Measurements from ENCODE around the gene GLDN. TPM values are rescaled to one million over a fixed set of nuclear protein-coding genes. Genes with fewer than 3 reads are reported as not detected.
A peak's percentile ranks its signal among the peaks of the same experiment; 100 is the strongest.

GLDN gene
- total and polyA plus RNA-seq, 2 experiments from 2014 or later: 0.32 to 1.2 TPM

DNA sequence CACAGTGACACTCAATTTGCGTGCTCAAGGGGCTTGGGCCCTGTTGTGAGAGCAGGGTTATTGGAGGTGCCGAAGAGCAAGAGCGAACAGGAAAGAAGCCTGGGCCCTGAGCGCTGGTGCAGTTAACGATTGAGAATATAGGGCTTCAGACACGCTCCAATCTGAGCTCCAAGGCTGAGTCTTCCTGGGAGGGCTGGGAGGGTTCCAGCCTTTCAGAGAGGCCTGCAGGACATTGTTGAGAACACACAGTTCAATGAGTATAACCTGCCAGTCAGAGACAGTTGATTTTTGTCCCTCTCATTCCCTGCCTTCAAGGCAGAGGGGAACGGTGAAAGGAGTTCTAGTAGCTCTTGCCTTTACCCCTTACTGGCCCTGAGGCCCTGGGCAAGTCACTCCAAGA lies 47.3 kb downstream of the GLDN start (continued):
- TF ChIP-seq, protein P1, sequence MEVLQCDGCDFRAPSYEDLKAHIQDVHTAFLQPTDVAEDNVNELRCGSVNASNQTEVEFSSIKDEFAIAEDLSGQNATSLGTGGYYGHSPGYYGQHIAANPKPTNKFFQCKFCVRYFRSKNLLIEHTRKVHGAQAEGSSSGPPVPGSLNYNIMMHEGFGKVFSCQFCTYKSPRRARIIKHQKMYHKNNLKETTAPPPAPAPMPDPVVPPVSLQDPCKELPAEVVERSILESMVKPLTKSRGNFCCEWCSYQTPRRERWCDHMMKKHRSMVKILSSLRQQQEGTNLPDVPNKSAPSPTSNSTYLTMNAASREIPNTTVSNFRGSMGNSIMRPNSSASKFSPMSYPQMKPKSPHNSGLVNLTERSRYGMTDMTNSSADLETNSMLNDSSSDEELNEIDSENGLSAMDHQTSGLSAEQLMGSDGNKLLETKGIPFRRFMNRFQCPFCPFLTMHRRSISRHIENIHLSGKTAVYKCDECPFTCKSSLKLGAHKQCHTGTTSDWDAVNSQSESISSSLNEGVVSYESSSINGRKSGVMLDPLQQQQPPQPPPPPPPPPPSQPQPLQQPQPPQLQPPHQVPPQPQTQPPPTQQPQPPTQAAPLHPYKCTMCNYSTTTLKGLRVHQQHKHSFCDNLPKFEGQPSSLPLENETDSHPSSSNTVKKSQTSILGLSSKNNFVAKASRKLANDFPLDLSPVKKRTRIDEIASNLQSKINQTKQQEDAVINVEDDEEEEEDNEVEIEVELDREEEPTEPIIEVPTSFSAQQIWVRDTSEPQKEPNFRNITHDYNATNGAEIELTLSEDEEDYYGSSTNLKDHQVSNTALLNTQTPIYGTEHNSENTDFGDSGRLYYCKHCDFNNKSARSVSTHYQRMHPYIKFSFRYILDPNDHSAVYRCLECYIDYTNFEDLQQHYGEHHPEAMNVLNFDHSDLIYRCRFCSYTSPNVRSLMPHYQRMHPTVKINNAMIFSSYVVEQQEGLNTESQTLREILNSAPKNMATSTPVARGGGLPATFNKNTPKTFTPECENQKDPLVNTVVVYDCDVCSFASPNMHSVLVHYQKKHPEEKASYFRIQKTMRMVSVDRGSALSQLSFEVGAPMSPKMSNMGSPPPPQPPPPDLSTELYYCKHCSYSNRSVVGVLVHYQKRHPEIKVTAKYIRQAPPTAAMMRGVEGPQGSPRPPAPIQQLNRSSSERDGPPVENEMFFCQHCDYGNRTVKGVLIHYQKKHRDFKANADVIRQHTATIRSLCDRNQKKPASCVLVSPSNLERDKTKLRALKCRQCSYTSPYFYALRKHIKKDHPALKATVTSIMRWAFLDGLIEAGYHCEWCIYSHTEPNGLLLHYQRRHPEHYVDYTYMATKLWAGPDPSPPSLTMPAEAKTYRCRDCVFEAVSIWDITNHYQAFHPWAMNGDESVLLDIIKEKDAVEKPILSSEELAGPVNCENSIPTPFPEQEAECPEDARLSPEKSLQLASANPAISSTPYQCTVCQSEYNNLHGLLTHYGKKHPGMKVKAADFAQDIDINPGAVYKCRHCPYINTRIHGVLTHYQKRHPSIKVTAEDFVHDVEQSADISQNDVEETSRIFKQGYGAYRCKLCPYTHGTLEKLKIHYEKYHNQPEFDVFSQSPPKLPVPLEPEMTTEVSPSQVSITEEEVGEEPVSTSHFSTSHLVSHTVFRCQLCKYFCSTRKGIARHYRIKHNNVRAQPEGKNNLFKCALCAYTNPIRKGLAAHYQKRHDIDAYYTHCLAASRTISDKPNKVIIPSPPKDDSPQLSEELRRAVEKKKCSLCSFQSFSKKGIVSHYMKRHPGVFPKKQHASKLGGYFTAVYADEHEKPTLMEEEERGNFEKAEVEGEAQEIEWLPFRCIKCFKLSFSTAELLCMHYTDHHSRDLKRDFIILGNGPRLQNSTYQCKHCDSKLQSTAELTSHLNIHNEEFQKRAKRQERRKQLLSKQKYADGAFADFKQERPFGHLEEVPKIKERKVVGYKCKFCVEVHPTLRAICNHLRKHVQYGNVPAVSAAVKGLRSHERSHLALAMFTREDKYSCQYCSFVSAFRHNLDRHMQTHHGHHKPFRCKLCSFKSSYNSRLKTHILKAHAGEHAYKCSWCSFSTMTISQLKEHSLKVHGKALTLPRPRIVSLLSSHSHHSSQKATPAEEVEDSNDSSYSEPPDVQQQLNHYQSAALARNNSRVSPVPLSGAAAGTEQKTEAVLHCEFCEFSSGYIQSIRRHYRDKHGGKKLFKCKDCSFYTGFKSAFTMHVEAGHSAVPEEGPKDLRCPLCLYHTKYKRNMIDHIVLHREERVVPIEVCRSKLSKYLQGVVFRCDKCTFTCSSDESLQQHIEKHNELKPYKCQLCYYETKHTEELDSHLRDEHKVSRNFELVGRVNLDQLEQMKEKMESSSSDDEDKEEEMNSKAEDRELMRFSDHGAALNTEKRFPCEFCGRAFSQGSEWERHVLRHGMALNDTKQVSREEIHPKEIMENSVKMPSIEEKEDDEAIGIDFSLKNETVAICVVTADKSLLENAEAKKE (CRISPR knock-in tag; IDR thresholded peaks at IDR 0.05): no peak
- TF ChIP-seq ZNF331 (CRISPR knock-in tag; IDR thresholded peaks at IDR 0.05; ENCODE audit: low read depth): no peak
- TF ChIP-seq EZH2phosphoT487 (IDR thresholded peaks at IDR 0.05; ENCODE audit: unreplicated experiment): no peak

- ATAC-seq (no peak; the same call in 2 of the 3 replicates), DNase-seq (ENCODE audit: low spot score) (no peak)
- peak overlapping the region; percentile 49 for H3K27ac Mint-ChIP-seq
- peaks cover 27% of the 10 kb centered on the region for H3K4me1 Mint-ChIP-seq
- Histone ChIP-seq H4K20me1 (replicated peaks; ENCODE audit: insufficient read depth) (no peaks in the 10 kb centered on the region), H3K27me3 (ENCODE audit: insufficient read depth) (no peaks in the 10 kb centered on the region), H3K79me2 (replicated peaks; ENCODE audit: insufficient read depth) (no peaks in the 10 kb centered on the region), H3F3A (replicated peaks; ENCODE audit: low read depth) (no peaks in the 10 kb centered on the region), H2AFZ (peak overlapping the region; percentile 17; the same call in 1 of the 2 replicates), H3K4me3 (no peak overlapping the region), H3K36me3 (ENCODE audit: insufficient read depth) (no peaks in the 10 kb centered on the region), H3K27ac (ENCODE audit: low read depth) (no peak overlapping the region), H3K9me2 (ENCODE audit: insufficient read depth) (peaks cover 8% of the 10 kb centered on the region), H3K4me1 (ENCODE audit: insufficient read depth) (peaks cover 23% of the 10 kb centered on the region), H3K4me2 (no peak overlapping the region)
- H3K4me3 Mint-ChIP-seq: no peak overlapping the region
- H3K27me3 Mint-ChIP-seq (ENCODE audit: insufficient read depth, low read depth, poor library complexity): no peaks in the 10 kb centered on the region
- peaks cover 20% of the 10 kb centered on the region; the same call in 2 of the 3 replicates for H3K9me3 Mint-ChIP-seq
- H3K36me3 Mint-ChIP-seq (ENCODE audit: low read depth): peaks cover 14% of the 10 kb centered on the region; the same call in 2 of the 3 replicates
- TF ChIP-seq EZH2 (IDR thresholded peaks at IDR 0.05; ENCODE audit: low read depth, unreplicated experiment) (no peak), JUNB (IDR thresholded peaks at IDR 0.05; ENCODE audit: unreplicated experiment) (no peak), EZH2phosphoT487 (IDR thresholded peaks at IDR 0.05; ENCODE audit: unreplicated experiment) (no peak), NANOG (IDR thresholded peaks at IDR 0.05; ENCODE audit: borderline replicate concordance) (no peak), ZNF331 (CRISPR knock-in tag; IDR thresholded peaks at IDR 0.05; ENCODE audit: low read depth) (no peak)
- TF ChIP-seq, protein P2, sequence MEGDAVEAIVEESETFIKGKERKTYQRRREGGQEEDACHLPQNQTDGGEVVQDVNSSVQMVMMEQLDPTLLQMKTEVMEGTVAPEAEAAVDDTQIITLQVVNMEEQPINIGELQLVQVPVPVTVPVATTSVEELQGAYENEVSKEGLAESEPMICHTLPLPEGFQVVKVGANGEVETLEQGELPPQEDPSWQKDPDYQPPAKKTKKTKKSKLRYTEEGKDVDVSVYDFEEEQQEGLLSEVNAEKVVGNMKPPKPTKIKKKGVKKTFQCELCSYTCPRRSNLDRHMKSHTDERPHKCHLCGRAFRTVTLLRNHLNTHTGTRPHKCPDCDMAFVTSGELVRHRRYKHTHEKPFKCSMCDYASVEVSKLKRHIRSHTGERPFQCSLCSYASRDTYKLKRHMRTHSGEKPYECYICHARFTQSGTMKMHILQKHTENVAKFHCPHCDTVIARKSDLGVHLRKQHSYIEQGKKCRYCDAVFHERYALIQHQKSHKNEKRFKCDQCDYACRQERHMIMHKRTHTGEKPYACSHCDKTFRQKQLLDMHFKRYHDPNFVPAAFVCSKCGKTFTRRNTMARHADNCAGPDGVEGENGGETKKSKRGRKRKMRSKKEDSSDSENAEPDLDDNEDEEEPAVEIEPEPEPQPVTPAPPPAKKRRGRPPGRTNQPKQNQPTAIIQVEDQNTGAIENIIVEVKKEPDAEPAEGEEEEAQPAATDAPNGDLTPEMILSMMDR (conservative IDR thresholded peaks at IDR 0.05; ENCODE audit: low read depth in 2 of 2): no peak
Measured at GRCh38 chr15:51390241-51390965, 48.9 kb downstream of the GLDN start.

Data from GM23338 (cell line).